COLO668 (cell line): ENCODE measurements around the gene FXR1.
A peak's percentile ranks its signal among the peaks of the same experiment; 100 is the strongest.
"Not testable (repeated sequence)": the region's sequence is repeated elsewhere in the genome, so short reads cannot be mapped to it uniquely, and the experiment has no call there.

Source experiments
- DNase-seq: peaks from one replicate; lab custom pipeline; 2025; ENCODE audit not compliant: unreplicated experiment; lab: John Stamatoyannopoulos, UW

The FXR1 gene

DNA sequence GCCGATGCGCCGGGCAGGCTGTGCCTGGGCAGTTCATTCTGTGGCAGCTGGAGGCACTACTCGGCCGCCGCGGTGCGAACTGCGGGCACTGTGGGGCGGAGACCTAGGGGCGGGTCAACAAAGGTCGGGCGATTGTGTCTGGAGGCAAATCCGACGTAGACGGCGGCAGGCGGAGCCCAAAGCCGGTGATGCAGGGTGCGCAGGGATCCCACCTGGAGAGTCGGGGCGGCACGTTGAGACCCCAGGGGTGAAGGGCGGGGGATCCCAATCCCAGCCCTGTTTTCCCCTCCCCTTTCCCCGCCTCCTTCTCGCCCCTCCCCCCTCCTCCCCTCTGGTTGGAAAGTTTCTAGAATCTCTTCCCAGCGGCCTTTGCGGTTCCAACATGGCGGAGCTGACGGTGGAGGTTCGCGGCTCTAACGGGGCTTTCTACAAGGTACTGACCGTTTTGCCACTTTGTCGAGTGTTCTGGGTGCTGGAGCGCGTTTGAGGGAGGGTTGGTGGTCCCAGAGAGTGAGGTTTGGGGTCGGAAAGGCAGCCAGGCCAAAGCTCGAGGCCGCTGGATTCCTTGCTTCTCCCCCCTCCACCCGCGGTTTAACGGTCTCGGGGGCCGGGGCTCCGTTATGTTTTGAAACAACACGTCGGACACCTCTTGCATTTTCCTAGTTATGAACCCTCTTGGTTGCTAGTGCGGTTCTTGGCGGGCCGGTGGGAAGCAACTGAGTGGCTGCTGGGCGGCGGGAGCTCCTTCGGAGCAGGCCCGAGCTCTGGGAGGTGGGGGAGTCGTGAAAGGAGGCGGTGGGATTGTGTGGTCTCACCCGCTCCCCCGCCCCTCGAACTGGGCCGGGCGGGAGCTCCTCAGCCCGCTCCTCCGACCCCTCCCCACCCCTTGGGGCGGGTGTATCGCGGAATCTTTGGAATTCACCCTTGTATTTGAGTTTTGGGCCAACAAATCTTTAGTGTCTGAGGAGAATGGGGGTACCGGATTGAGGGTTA is at the start of gene FXR1:
Gene FXR1 (plus strand): TSS at position 367 of the 993 bp plus-strand sequence. CDS start 16 bp downstream, at position 383.
- peak; percentile 87 for DNase-seq

DNA sequence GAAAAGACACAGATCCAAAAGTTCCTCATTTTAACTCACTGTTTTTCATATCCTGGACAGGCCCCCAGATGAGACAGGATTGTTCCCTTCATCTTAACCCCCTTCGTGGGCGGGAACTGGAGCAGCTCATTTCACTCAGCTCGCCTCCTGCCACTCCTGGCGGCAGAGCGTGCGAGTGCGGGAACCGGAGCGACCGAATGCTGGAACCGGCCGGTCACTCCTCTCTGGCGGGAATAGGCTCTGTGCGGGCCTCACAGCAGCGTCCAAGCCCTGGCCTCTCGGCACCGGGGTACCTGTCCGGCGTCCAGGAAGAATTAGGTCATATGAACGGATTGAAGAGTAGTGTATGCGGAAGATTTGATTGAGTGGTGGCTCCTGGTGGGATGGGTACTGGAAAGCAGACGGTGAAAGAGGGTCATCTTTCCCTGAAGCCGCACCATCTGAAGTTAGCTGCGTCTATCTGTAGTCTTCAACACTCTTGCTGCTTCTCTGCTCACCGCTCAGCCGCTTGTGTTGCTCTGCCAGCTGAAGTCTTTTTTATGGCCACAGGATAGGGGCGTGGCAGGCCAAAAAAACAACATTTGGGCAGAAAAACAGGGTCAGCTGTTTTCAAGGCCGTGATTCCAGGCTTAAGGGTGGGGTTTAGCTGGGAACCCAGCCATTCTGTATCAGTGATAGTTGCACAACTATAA is 42.3 kb upstream of the FXR1 start:
- no peak for DNase-seq

DNA sequence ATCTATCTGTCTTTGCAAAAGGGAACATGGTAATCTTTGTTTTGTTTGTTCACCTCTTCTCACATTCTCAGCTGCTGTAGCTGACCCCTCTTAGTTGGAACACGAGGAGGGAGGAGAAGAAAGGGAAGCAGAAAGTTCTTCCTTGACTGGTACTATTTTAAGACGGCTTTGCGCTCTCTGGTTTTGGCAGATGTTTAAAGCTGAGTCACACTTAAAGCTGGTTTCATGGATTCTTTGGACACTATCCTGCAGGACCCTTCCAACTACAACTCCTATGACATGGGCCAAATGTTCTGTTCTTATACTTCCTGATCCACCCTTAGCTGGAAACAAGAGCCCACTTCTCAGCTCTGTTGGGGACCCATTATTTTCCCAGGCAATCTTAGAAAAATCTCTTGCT is 40.6 kb upstream of the FXR1 start:
- no peak for DNase-seq

DNA sequence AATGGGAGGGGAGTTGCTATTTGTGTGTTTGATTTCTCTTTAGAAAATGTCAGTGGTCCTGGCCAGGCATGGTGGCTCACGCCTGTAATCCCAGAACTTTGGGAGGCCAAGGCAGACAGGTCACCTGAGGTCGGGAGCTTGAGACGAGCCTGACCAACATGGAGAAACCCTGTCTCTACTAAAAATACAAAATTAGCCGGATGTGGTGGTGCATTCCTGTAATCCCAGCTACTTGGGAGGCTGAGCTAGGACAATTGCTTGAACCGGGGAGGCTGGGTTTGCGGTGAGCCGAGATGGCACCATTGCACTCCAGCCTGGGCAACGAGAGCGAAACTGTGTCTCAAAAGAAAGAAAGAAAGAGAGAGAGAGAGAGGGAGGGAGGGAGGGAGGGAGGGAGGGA is 40.0 kb upstream of the FXR1 start:
- not testable (repeated sequence) for DNase-seq

DNA sequence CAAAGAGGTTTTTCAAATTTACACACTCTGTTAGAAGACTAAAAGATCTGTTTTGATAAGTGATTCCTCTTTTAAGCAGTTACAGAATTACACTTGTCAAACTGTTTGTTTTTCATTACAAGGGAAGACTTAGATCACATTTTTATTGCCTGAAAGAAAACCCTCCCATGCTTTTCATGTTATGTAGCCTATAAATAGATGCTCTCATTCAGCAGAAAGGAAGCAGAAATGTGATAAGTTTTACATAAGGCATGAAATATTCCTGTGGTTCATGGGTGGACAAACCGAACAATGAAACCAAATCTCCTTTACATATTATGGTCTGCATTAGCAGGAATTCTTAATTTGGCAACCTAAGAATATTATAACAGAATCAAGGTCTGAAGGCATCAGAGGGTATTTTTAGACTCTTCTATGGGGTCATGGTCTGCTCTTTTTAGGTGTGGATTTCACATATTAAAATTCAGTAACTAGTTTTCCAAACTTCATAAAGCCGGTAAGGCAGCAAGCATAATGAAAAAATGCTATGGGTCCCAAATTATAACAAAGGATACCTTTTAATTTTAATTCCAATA is 37.3 kb upstream of the FXR1 start:
- no peak for DNase-seq

DNA sequence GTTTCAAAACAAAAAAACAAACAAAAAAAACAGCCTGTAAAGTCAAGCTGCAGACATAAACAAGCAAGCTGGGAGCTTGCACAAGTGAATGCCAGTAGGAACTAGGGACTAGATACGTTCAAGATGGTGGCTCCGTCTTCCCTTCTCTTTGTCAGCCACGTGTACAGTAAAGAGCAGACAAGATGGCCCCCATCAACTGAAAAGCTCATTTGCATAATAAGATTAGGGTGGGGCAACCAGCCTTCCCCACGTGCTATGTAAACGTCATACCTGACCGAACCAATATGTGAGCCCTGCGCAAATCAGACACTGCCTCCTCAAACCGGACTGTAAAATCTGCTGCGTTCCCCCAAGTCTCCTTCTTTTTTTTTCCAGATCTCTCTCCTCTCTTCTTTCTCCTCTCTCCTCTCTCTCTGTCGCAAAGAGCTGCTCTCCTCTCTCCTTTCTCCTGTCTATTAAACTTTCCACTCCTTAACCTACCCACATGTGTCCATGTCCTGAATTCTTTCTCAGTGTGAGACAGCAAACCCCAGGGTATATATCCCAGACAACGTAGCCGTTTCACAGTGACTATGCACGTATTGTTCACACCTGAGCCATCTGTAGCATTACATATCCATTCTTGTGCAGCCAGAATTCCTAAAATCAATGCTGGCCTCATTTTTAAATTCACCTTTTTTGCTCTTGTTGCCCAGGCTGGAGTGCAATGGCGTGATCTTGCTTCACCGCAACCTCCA is 31.2 kb upstream of the FXR1 start:
- DNase-seq = no peak

DNA sequence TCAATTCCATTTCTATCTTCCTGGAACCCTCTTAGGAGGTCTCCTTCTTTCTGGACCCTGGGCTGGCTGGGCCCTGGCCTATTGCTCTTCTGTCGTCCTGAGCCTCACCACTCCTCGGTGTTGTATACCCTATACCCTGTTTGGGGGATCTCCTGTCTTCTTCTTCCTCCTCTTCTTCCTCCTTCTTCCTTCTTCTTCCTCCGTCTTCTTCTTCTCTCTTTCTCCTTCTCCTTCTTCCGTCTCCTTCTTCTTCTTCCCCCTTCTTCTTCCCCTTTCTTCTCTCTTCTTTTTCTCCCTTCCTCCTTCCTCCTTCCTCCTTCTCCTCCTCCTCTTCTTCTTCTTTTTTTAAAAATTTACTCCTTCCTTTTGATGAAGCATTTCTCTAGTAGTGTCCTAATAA is 30.4 kb upstream of the FXR1 start:
- no peak for DNase-seq

DNA sequence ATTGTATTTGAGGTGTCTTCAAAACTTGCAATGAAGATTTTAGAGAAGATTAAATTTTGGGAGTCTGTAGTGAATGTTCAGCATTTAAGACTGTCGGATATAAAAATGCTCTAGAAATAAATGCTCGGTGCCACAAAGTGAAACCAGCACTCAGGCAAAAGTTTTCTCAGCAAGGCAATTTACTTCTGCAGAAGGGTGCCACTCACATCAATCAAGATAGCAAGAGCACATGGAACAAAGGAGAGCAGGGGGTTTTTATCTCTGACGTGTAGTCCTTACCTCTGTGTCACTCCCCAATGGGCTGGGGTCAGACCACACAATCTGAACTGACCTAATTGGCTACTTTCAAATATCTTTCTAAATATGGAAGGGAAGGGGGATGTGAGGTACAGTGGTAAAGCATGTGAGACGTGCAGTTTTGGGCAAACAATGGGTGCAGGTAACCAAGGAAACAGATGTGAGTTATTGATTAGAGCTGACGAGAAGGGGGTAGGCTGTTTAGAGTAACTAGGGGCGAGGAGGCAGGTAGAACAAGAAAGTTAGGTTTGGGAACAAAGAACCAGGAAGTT is 23.4 kb upstream of the FXR1 start:
- DNase-seq = no peak

DNA sequence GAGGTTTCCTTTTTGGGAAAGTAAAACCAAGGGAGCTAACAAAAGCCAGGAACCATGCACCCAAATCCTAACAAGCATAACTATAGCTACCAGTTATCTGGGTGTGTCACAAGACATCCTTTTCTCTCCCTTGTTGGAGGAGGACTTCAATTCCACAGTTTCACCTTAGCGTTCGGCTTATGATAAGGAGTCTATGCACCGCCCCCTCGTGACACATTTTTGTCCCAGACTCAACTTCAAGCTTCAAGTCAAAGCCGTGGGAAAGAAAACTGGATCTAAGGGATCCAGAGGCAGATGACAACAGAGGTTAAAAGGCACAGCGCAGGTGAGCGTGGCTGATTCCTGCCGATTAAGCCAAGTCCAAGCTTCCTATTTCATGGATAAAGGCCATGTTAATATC is 13.9 kb upstream of the FXR1 start:
- DNase-seq = no peak

DNA sequence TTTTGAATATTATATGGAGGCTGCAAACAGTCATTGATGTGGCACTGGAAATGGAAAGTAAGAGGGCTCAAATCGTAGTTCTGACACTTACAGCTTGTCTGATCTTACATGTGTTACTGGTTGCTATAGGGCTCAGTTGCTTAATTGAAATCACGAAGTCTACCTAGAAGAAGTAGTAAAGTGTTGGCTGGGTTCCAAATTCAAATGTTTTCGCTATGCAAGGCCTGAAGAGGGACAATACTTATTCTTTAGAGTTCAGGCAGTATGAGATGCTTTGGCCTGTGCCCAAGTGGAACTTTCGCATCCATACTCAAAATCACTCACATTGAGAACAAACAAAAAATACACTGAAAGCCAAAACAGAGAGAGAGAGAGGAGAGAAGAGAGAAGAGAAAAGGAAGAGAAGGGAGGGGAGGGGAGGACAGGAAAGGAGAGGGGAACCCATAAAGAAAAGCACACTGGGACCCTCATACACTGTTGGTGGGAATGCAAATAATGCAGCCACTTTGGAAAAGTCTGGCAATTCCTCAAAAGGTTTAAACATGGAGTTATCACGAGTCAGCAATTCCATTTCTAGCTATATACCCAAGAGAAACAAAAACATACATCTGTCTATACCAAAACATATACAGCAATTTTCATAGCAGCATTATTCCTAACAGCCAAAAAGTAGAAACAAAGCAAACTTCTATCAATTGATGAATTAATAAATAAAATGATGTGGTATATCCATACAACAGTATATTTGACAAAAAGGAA is 2.9 kb upstream of the FXR1 start:
- no peak for DNase-seq

DNA sequence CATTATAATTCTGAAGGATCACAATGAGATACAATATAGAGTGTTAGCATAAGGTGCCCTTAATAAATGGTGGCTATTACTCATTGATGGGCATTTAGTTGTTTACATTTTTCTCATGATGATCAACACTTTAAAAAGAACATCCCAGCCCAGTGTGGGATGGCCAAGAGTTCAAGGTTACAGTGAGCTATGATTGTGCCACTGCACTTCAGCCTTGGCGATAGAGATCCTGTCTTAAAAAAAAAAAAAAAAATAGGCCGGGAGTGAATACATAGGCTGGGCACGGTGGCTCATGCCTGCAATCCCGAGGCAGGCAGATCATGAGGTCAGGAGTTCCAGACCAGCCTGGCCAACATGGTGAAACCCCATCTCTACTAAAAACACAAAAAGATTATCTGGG is 1.6 kb upstream of the FXR1 start:
- no peak for DNase-seq

DNA sequence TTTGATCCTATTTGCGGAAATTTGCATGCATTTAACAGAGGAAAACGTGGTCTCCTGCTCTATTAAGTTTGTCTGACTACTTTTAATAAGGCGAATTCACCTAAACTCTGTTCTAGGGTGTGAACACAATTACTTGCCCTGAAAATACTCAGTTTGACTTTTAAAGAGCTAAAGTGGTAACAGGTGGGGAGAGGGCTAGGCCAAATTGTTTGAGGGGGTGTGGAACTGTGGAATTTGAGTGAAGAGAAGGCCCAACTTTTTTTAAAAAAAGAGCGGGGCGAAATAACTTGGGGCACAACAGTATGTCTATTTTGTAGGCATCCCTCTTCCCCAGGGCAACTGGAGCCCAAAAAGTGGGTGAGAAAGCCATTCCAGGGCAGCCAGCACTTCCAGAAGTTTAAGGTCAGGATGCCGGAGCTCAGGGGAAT is 580 bp upstream of the FXR1 start:
- DNase-seq = no peak

DNA sequence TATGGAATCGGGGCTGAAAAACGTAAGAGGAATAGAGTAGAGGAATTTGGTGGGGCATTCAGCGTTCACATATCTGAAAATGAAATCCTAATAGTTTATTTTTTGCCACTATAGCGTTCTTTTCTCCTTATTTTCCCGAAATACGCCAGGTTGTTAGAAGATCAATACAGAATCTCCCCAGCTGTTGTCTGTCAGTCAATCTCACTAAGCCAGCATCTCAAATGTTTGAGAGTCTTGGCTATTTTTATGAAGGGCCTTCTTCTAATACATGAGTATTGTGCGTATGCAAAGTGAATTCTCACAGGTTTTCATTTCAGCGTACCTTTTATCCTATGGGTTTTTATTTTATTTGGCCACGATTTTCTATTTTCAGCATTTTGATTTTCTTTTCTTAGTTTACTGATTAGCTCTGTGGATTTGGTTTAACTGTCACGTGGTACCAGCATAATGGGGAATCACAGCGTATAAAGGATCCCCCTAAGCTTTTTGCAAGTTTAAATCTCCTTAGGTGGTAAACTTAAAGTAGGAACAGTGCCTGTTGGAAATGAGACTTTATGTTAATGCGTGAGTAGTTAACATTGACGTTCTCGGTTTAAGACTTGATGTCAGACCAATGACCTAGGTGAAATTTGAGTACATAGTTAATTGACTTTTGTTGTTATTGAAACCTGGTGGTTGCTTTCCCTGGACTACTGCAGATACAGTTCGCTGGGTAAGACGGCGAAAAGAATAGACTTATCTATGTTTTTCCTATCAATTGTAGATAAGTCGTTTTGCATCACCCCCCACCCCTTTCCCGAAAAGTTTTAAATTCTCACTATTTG is 1.3 kb downstream of the FXR1 start:
- no peak for DNase-seq

DNA sequence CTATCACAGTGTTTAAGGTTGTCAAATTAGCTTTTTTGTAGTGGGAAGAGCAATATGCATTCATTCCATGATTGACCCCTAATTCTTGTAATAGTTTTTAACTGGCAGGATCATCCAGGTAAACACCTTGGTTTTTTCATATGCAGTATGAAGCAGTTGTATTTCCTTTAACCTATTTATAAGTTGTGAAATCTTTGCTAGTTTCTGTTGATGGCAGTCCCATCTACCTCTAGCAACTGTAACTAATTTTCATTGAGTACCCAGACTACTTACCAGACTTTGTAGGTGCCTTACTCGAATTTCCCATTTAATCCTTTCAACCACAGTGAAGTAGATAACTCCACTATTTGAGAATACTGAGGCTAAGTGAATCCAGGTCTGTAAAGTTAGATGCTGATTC is 6.1 kb downstream of the FXR1 start:
- DNase-seq = no peak

DNA sequence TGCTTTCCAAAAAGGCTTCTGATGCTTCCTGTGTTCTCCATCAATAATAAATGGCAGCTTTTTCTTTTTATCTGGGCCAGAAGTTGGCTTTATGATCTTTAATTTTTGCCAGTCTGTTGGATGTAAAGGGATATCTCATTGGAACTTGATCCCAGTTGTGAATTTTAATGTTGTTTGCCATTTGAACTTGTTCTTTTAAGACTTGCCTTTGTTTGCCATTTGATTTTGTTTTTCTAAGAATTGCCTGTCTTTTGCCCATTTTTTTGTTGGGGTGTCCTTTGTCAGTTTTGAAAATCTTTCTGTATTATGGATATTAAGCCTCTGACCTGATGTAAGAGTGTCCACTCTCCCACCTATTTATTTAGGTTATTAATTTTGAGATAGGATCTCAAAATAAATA is 9.8 kb downstream of the FXR1 start:
- no peak for DNase-seq

DNA sequence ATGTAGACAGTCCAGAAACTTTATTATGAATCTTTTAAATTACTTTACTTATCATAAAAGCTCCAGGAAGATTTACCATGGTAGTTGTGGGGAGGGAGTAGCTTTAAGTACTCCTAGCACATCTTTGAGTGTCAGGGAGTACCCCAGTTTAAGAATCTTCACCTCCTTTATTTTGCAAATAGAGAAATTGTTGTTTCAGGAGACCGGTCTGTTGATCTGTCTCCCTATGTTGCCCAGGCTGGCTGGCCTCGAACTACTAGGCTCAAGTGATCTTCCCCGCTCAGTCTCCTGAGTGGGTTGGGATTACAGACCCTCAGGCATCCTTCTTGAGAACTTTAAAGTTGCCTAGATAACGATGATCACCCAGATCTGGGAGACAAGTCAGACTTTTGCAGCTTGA is 11.1 kb downstream of the FXR1 start:
- DNase-seq = no peak

DNA sequence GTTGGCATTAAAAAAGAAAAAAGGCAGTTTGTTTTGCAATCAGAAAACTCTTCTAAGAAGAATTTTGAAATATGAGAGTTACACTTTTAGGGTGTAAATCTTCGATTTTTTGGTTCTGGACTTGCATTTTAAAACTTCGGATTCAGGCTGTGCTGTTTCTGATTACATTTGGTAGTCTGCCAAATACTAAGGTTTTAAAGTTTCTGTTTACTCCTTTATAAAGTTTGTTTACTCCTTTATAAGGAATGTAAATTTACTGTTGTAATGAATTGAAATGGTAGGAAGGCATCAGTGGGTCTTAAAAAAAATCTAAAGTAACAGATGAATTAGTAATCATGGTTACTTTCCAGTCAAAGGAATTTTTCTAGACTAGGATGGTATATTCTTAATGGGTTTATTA is 14.1 kb downstream of the FXR1 start:
- DNase-seq = no peak

DNA sequence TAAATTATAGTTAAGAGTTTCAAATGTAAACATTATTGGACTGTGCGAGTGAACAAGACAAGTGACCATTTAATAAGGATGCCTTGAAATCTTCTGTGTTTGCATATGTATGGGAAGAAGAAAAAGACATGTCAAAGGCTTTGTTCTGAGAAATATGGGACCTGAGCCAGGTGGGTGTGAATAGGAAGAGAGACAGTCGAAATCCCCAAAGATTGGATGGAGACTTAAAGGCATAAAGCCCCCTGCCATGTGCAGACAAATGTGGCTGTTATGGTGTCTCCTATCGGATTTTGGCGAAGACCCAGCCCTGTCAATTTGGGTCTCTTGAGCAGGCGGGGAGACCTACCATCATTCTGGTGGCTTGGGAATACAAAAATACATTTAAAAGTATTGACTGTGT is 16.9 kb downstream of the FXR1 start:
- DNase-seq = no peak

DNA sequence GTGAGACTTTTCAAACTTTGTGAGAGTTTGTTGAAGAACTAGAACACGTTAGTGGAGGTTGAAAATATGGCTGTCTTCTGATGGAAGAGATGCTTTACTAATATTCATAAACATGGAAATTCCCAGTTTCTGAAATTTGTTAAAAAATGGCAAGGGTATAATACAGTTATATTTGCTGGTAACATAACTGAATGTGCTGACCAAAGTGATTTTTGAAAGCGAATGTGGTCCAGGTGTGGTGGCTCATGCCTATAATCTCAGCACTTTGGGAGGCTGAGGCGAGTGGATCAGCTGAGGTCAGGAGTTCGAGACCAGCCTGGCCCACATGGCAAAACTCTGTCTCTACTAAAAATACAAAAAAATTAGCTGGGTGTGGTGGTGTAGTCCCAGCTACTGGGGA is 18.1 kb downstream of the FXR1 start:
- no peak for DNase-seq
